ENCODE data around the gene PRKX.

DNA sequence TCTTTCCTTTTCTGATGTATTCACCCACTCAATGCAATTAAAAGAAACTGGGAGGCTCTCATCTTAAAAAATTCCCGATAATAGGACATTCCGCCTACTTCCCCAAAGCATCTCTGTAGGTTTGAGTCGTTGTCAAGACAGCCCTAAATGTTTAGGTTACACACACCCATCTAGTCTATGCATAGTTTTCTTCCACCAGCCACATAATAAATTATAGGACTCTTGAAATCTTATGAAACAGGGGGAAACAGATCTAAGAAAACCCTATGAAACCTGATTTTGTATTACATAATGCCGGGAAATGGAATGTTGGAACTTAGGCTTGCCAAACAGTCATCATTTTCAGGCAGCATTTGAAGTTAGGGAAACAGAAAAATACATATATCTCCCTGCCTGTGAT is 150.0 kb downstream of the PRKX start:
- TF ChIP-seq, protein P1, sequence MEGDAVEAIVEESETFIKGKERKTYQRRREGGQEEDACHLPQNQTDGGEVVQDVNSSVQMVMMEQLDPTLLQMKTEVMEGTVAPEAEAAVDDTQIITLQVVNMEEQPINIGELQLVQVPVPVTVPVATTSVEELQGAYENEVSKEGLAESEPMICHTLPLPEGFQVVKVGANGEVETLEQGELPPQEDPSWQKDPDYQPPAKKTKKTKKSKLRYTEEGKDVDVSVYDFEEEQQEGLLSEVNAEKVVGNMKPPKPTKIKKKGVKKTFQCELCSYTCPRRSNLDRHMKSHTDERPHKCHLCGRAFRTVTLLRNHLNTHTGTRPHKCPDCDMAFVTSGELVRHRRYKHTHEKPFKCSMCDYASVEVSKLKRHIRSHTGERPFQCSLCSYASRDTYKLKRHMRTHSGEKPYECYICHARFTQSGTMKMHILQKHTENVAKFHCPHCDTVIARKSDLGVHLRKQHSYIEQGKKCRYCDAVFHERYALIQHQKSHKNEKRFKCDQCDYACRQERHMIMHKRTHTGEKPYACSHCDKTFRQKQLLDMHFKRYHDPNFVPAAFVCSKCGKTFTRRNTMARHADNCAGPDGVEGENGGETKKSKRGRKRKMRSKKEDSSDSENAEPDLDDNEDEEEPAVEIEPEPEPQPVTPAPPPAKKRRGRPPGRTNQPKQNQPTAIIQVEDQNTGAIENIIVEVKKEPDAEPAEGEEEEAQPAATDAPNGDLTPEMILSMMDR (conservative IDR thresholded peaks at IDR 0.05; ENCODE audit: low read depth, low read length) = no peak
- TF ChIP-seq POLR2A (IDR thresholded peaks at IDR 0.05; ENCODE audit: low read depth, low read length) (no peak), MAFK (IDR thresholded peaks at IDR 0.05; ENCODE audit: low read depth, low read length) (no peak), MAZ (IDR thresholded peaks at IDR 0.05; ENCODE audit: borderline replicate concordance, low read depth, low read length) (no peak), CEBPB (IDR thresholded peaks at IDR 0.05; ENCODE audit: low read depth, low read length) (no peak), RAD21 (IDR thresholded peaks at IDR 0.05; ENCODE audit: low read length) (no peak), RCOR1 (IDR thresholded peaks at IDR 0.05; ENCODE audit: insufficient replicate concordance, low read length) (no peak)
- TF ChIP-seq, protein P2, sequence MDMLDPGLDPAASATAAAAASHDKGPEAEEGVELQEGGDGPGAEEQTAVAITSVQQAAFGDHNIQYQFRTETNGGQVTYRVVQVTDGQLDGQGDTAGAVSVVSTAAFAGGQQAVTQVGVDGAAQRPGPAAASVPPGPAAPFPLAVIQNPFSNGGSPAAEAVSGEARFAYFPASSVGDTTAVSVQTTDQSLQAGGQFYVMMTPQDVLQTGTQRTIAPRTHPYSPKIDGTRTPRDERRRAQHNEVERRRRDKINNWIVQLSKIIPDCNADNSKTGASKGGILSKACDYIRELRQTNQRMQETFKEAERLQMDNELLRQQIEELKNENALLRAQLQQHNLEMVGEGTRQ (IDR thresholded peaks at IDR 0.05; ENCODE audit: low read depth, low read length) = no peak
